ENCODE results near the gene LSM7.

Gene LSM7

DNA sequence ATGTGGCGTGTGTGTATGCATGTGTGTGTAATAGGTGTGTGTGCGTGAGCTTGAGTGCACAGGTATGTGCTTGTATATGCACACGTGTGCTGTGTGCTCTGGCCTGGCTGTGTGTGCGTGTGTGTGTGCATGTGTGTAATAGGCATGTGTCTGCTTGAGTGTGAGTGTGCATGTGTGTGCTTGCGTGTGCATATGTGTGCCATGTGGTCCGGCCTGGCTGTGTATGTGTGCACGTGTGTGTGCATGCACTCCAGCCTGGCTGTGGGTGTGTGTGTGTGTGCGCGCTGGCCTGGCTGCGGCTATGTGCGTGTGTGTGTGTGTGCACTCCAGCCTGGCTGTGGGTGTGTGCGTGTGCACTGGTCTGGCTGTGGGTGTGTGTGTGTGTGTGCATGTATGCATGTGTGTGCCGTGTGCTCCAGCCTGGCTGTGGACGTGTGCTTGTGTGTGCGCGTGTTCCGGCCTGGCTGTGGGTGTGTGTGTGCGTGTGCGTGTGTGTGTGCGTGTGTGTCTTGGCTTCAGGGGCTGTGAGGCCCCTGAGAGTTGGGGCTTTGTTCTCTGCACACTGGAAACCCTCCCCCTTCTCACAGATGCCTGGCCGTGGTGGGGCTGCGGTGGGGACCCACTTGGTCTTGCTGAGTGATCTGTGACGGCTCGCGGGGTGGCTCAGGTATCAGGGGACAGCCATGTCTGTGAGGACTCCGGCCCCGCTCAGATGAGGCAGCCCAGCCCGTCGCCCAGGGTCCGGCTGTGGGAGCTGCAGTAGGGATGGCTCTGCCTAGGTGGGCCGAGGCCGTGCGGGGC lies 8.3 kb upstream of the LSM7 start:
- no peak for DNase-seq

DNA sequence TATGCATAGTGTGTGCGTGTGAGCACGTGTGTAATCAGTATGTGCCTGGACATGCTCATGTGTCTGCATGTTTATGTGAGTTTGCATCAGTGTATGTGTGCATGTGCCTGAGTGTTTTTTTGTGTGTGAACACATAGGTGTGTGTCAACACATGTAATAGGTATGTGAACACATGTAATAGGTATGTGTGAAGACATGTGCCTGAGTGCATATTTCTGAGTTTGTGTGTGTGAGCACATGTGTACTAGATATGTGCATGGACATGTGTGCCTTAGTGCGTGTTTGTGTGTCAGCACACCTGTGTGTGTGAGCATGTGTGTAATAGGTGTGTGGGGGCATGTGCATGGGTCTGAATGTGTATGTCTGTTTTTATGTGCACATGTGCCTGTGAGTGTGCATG lies 7.5 kb upstream of the LSM7 start:
- DNase-seq: no peak

DNA sequence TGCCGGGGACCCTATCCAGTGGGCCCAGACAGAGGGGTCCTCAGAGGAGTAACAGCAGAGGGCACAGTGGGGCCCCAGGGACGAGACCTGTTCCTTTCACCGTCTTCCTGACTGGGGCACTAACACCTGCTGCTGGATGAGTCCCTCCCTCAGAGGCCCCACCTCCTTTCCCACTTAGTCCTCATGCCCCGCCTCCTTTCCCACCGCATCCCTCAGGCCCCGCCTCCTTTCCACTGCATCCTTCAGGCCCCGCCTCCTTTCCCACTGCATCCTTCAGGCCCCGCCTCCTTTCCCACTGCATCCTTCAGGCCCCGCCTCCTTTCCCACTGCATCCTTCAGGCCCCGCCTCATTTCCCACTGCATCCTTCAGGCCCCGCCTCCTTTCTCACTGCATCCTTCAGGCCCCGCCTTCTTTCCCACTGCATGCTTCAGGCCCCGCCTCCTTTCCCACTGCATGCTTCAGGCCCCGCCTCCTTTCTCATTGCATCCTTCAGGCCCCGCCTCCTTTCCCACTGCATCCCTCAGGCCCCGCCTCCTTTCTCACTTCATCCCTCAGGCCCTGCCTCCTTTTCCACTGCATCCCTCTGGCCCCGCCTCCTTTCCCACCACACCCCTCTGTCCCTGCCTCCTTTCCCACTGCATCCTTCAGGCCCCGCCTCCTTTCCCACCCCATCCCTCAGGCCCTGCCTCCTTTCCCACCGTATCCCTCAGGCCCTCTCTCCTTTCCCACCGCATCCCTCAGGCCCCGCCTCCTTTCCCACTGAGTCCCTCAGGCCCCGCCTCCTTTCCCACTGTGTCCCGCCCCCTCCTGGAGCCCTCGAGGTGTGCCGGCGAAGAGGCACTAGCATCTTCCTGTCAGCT lies 6.8 kb upstream of the LSM7 start:
- no peak for DNase-seq

DNA sequence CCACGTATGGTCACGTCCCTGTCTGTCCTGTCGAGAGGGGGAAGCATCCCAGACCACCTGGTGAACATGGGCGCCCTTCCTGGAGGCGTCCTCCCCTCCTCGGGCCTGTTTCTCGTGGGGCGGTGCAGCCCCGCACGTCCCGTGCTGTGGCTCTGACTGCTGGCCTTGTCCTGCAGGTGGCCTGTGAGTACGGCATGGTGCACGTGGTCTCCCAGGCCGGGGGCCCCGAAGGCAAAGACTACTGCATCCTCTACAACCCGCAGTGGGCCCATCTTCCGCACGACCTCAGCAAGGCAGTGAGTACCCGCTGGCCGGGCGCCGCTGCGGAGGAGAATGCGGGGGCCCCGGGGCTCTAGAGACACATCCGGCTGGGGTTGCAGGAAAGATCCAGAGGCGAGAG lies 6.0 kb upstream of the LSM7 start:
- no peak for DNase-seq

DNA sequence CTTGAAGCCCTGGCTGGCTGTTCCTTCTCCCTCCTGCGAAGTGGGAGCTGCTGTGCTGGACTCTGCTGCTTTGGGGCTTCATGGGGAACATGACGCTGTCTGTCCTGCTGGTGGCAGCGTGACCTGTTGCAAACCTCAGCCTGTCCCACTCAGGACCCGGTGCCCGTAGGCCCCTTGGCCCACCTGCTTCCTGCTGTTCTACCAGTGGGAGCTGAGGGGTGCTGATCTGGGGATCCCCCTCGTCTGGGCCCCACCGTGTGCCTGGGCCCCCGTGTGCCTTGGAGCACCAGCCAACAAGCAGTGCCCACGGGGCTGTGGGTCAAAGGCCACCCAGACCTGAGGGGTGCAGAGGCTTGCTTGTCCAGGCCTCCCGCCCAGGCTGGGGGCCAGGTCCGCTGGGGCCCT lies 5.4 kb upstream of the LSM7 start:
- no peak for DNase-seq

DNA sequence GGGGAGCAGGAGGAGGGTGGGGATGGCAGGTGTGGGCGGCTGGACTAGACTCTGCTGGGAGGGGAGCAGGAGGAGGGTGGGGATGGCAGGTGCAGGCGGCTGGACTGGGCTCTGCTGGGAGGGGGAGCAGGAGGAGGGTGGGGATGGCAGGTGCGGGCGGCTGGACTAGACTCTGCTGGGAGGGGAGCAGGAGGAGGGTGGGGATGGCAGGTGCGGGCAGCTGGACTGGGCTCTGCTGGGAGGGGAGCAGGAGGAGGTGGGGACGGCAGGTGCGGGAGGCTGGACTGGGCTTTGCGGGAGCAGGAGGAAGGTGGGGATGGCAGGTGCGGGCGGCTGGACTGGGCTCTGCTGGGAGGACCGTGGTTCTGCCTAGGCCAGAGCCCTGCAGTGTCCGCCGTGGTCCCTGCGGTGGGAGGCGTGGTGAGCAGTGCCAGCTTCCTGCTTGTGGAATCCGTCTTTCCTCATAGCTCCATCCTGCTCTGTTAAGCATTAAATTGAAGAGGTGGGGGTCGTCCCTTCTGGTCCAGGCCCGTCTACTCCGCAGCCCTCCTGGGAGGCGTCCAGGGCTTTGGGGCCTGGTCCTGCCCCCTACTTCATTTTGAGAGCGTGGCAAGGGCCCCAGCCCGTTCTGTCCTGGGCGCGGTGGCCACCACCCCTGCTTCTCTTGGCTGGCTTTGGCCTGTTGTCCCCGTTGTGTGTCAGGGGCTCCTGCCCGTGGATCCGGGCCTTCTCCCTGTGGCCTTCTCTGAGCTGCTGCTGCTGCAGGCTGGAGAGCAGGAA lies 4.8 kb upstream of the LSM7 start:
- DNase-seq: no peak

DNA sequence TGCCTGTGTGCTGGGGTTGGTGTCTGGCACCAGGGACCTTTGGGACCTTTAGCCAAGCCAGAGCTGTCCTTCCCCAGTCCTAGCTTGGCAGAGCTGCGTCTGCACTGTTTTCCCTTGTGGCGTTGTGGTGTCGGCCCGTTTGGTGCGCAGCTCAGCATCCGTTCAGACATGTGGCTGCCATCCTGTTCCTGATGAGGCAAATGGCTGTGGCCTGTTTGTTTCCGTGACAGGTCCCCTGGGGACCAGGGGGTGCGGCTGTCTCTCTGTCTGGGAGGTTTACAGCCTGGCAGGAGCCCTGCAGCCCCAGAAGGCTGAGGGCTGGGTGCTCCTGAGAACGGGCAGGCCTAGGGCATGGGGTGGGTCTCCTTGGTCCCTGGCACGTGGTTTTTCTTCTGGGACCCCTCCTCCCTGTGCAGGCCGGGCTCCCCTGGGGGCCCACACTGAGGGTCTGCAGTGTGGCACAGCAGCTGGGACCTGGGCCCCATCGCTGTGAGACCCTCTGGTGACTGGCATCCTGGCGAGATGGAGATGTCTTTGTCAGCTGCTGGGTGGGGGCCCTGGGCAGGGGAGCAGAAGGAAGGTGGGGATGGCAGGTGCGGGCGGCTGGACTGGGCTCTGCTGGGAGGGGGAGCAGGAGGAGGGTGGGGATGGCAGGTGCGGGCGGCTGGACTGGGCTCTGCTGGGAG lies 4.1 kb upstream of the LSM7 start:
- no peak for DNase-seq

DNA sequence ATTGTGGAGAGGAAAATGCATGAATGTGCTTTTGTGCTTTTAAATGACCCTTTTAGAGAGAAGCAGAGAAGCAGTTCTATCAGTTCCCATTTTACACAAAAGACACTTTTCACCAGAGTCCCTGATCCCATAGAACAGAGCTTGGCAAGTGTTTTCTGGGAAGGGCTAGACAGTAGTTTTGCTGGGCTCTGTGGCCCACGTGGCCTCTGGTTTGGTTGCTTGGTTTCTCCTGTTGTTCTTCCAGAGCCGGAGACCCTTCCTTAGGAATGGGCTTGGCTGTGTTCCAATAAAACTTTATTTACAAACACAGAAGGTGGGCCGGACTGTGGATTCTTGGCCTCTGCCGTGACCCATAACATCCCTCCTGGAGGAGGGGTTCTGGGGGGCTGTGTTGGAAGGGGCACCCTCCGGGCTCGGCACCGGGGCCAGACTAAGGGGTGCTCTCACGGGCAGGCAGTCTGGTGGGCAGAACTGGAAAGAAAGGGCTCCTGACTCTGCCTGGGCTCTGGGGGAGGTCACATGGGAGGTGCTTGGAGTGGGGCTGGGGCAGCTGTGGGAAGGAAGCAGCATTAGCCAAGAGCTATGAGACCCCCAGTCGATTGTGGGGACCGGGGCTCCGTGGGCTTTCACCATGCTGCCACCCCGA lies 3.3 kb upstream of the LSM7 start:
- DNase-seq: no peak

DNA sequence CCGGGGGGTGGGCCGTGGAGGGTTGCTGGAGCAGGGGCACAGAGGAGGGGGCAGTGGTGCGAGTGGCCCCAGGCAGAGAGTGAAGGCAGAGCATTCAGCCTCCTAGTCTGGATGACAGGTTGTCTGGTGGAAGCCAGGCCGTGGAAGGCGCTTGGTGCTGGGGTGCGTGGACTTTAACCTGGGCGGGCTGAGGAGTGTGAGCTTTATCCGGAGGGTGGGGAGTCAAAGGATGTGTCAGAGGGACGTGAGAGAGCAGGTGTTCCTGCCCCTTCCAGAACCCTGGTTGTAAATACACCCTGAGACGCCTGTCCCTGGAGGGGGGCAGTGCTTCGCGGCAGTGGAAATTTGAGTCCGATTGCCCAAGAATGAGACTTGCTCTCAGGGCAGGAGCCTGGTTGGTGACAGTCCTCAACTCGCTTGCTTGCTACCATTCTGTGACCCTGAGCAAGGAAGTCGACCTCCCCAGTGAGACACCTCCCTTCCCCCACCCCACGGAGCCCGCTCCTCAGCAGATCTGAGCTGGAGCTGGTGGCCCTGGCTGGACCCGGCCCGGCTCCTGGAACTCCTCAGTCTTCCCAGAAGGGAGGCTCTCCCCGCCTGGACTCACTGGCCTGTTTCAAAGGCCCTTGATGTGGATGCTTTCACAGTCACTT lies 2.4 kb upstream of the LSM7 start:
- DNase-seq: no peak

DNA sequence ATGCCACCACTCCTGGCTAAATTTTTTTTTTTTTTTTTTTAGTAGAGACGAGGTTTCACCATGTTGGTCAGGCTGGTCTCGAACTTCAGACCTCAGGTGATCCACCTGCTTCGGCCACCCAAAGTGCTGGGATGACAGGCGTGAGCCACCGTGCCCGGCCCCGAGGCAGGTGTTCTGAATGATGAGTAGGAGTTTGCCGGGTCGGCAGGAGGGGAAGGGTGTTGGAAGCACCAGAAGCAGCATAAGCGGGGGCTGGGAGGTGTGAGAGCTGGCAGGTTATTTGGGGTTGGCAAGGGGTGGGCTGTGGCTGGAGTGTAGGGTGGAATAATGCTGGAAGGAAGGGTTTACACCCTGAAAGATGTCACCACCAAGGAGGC lies 1.9 kb upstream of the LSM7 start:
- no peak for DNase-seq

DNA sequence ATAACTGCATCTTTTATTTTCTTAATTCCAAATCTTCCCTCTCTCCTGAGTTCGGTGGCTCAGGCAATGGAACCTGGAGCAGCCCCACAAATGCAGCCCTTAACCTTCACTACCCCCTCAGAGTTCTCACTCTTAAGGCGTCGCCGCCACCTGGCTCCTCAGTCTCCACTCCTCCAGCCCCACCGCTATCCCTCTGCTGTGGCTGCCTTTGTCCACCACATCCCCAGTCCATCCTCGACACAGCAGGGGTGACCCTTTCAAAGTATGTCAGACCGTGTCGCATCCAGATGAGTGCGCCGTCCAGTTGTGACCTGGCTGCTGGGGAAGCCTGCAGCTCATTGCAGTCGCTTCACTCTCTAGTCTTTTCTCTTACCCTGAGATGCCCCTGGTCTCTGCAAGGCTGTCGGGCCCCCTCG lies 1.1 kb upstream of the LSM7 start:
- DNase-seq: no peak

DNA sequence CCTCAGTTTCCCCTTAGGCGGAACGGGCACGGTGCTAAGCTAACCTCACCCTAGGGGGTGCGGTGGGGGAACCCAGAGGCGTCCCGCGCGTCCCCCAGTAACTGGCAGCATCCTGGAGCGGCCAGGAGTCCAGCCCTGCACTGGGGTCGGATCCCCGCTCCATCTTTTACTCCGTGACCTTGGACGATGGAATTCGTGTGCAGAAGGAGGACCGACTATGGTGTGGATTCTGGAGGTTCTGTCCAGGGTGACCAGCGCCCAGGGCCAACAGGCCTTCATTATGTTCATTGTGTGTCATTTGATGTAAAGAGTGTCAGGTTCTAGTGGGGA lies 728 bp upstream of the LSM7 start:
- no peak for DNase-seq

DNA sequence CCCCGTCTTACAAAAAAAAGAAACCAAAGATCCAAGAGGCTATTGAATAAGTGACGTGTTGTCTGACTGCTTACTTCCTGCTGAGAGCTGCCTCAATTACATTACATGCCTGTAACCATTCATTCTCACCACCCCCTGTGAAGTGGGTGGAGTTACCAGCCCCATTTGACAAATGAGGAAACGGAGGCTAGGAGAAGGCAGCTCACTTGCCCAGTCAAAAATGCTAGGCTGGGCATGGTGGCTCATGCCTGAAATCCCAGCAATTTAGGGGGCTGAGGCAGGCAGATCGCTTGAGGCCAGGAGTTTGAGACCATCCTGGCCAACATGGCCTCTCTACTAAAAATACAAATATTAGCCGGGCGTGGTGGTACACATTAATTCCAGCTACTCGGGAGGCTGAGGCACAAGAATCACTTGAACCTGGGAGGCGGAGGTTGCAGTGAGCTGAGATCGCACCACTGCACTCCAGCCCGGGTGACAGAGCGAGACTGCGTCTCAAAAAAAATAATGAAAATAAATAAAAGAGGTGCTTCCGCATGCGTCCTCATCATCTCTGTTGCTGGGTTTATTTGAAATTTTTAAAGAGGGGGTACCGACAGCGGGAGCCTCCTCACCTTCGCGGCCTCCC lies 499 bp downstream of the LSM7 start:
- peak; percentile 47 for DNase-seq

DNA sequence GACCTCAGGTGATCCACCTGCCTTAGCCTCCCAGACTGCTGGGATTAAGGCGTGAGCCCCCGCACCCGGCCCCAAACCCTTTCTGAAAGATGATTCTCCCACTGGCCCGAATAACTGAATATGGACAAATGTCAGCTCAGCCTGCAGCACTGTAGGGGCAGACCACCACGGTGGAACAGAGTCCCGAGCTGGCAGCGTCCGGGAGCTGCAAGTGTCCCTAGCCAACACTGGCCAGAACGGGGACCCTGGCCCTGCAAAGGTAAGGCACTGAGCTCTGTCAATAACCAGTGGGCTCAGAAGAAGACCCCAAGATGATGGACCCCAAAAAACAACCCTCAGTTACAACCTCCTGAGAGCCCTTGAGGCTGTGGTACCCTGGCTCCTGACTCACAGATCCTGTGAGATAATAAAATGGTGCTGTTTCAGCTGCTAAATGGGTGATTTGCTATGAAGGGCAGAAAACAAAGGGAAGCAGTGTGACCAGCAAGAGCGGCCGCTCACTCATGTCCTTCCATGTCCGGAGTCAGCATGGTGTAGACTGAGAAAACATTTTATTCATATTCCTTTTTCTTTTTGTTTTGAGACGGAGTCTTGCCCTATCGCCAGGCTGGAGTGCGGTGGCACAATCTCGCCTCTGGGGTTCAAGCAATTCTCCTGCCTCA lies 1.6 kb downstream of the LSM7 start:
- DNase-seq: no peak

DNA sequence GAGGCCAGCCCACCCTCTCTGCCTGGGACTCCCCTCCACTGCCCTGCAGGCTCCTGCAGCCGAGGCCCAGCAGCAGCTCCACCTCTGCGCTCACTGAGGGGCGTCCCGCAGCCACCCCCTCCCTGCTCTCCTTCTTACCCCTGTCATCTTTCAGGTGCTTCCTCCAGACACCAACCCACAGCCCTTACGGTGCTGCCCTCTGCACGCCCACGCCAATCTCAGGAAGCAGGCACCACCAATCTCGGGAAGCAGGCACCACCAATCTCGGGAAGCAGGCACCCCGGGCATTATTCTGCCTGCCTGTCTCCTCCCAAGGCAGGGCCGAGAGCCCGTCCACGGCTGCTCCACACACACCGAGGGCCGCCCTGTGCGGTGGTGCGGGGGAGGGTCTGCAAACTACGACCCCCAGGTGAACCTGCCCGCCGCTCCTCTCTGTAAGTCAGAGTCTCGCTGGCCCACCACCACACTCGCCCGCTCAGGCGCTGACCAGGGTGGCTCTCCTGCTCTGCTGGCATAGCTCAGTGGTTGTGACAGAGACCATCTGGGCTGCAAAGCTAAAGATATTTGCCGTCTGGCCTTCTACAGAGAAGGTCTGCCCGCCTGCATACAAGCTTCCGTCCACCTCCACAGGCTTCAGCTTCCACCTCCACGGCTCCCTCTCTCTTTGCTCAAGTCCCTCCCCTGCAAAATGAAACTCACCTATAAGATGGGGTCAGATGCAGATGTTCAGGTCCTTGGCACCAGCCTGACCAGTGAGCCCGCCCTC lies 2.9 kb downstream of the LSM7 start:
- DNase-seq: no peak

DNA sequence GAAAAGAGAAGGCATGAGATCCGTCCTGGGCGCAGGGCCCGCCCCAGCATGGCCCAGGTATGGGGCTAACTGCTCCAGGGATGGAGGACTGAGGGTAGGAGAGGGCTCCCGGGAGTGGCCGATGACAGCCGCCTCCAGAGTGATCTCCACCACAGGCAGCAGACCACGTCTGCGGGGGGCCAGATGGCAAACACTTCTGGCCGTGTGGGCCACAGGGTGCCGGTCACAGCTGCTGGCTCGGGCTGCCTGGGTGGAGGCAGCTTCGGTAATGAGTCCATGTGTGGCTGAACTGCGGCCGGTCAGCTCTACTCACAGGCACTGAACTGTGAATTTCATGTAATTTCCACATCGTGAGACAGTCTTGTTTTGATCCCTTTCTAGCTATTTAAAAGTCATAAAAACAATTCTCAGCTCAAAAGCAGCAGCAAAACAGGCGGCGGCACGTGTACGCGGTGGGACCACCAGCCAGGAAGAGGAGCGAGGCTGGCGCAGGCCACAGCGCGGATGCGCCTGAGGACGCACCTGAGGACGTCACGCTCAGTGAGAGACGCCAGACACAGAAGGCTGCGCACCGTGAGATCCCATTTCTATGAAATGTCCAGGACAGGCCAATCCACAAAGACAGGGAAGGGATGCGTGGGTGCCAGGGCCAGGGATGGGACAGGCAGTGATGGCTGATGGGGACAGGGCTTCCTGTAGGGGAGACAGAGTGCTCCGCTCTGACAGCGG lies 4.0 kb downstream of the LSM7 start:
- DNase-seq: no peak

DNA sequence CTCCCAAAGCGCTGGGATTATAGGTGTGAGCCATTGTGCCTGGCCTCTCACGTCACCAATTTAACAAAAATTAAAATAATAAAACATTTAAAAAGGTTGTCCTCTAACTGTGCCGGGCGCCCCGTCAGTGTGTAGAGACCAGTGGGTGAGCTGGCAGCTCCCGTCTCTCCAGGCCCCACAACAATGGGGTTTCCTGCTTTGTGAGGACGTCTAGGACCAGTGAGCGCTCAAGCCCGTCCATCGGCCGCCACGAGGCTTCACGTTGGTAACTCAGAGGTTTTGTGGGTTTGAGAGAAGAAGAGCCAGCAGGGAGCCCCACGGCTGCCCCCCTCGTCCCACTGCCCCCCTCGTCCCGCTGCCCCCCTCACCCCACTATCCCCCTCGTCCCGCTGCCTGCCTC lies 4.7 kb downstream of the LSM7 start:
- no peak for DNase-seq

DNA sequence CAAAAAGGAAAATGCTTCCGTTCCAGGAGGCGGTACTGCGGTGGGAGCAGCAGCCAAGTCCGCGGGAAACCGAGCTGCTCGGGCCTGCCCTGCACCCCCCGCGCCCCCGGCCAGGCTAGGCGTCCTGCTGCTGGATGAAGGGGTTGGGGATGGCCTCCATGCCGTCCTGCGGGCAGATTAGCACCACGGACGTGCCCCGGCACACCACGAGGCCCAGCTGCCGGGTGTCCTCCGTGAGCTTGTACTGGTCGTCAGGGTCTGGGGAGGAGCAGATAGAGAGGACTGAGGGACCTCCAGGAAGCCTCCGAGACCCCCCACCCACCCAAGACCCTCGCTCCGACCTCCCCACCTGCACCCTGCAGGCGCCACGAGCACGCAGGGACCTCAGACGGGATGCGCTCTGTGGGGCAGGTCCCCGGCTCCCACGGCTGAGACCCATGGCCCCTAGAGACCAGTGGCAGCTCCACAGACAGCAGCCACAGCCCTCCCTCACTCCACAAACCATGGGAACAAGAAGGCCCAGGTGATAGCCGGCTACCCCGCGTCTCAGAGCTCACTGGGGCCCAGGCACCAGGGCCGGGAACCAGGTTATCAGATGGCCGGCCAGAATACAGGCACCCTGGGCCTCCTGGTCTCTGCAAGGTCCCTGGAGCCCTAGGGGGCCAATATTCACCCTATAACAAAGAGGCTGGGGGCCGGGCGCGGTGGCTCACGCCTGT lies 6.7 kb downstream of the LSM7 start:
- no peak for DNase-seq

DNA sequence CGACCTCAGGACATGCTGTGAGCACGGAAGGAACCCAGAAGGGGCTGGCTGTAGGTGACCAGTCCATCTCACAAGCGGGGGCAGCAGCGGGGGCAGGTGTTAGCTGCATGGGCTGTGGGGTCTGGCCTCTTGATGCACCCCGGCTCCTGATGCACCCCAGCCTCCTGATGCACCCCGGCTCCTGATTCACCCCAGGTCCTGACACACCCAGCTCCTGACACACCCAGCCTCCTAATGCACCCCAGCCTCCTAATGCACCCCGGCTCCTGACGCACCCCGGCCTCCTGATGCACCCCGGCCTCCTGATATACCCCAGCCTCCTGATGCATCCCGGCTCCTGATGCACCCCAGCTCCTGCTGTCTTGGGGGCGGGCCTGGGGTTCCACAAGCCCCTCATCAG lies 7.4 kb downstream of the LSM7 start:
- no peak for DNase-seq

Measured in stimulated activated CD4-positive, alpha-beta T cell treated with anti-CD3 and anti-CD28 coated beads, Interleukin-12 subunit alpha, Interleukin-12 subunit beta, amount 100 ng/mL, for 4 hours (primary cell).